DMS153 treated with DMSO at 0.1 percent for 48 hours (cell line): ENCODE data around the gene RNF6.

Experiments used
- DNase-seq: peaks from one replicate; lab custom pipeline; 2025; ENCODE audit not compliant: unreplicated experiment; lab: John Stamatoyannopoulos, UW

Gene RNF6

DNA sequence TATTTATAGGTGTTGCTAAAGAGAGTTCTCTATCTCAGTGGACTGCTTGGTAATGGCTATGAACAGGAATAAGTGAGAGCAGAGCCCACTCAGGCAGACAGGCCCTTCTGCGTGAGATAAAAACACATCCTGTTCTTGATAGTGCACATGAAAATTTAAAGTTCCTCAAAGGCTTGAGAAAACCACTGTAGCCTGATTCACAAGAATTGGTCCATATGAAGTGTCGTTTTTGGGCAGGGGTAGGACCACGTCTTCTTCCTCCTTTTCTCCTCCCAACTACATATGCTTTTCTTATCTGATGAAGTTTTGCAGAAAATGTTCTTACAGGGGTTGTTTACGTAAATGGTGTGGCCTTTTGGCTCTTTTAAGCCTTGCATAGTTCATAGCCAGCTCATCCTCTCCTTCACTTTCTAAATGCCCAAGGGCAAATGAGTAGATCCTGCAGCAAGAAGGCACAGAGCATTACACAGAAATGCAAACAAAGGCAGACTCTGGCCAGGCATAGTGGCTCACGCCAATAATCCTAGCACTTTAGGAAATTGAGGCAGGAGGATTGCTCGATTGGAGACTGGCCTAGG is 53.8 kb downstream of the RNF6 start:
- no peak for DNase-seq

DNA sequence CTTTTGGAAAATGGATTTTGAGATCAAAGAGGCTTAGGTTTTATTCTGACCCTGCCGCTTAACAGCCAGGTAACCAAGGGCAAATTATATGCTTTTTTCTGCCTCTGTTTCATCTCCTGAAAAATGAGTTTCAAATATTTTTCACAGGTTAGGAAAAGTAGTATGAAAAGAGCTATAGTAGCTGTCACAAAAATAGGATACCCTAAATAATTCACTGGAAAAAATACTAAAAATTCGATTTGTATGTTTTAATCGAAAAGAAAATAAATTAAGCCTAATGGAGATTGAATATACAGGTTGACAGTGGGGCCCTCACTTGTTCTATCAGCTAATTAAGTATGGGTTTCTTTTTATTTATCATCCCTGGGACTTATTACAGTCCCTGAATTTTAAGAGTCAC is 58.3 kb downstream of the RNF6 start:
- no peak for DNase-seq
